IMR-90 (cell line): Measurements from ENCODE around the gene TRAPPC2L.

ENCODE experiments used
- CHD1 ChIP-seq: IDR thresholded peaks from 2 replicates; pipeline ENCODE4 v1.6.1; 2012; ENCODE audit warnings: low read depth, low read length, improper control_type of control experiment
- MAFK ChIP-seq: IDR thresholded peaks from 2 replicates; pipeline ENCODE4 v1.6.1; 2012; ENCODE audit warnings: low read depth, low read length, improper control_type of control experiment
- MXI1 ChIP-seq: IDR thresholded peaks from 2 replicates; pipeline ENCODE4 v1.6.1; 2012; ENCODE audit warnings: low read depth, mild to moderate bottlenecking, low read length, moderate library complexity, borderline replicate concordance
- NFE2L2 ChIP-seq: fragments of 150-350 bp; IDR thresholded peaks from 2 replicates; pipeline ENCODE4 v1.6.1; 2016; ENCODE audit warnings: low read depth, mild to moderate bottlenecking, low read length
- POLR2A ChIP-seq: IDR thresholded peaks from 2 replicates; pipeline ENCODE4 v1.6.1; 2012; ENCODE audit warnings: mild to moderate bottlenecking, low read depth, low read length
- RAD21 ChIP-seq: IDR thresholded peaks from 2 replicates; pipeline ENCODE4 v1.6.1; 2012; ENCODE audit warnings: low read length, improper control_type of control experiment
- TF ChIP-seq, protein P1 (sequence below): conservative IDR thresholded peaks from 2 replicates; pipeline ENCODE4 v1.5.1; 2012; ENCODE audit warnings: mild to moderate bottlenecking, low read depth, low read length, improper control_type of control experiment
- TF ChIP-seq, protein P2 (sequence below): fragments of 150-350 bp; IDR thresholded peaks from 2 replicates; pipeline ENCODE4 v1.6.1; 2016; ENCODE audit warnings: low read depth, mild to moderate bottlenecking, low read length, moderate library complexity, borderline replicate concordance
- TF ChIP-seq, protein P3 (sequence below): fragments of 150-350 bp; IDR thresholded peaks from 2 replicates; pipeline ENCODE4 v1.6.1; 2017; ENCODE audit warnings: mild to moderate bottlenecking, antibody characterized with exemption, low read length, low read depth

DNA sequence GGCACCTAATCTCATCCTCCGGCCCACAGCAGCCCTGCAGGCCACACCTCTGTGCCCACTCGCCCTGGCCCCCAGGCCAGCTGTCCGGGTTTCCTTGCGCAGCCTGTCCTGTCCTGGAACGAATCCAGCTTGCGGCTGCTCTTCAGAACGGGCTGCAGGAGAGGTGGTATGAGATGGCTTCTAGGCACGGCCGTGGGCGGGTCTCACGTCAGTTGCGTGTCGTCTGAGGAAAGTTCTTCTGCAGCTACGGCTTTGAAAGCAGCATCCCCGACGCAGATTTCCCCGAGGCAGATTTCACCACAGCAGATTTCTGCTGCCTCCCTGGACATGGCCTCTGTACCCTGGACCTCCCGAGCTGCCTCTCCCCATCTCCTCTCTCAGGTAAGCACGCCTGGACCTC lies 18.4 kb upstream of the TRAPPC2L start:
- no peak for TF ChIP-seq MAFK
- TF ChIP-seq POLR2A: no peak
- TF ChIP-seq, protein P1, sequence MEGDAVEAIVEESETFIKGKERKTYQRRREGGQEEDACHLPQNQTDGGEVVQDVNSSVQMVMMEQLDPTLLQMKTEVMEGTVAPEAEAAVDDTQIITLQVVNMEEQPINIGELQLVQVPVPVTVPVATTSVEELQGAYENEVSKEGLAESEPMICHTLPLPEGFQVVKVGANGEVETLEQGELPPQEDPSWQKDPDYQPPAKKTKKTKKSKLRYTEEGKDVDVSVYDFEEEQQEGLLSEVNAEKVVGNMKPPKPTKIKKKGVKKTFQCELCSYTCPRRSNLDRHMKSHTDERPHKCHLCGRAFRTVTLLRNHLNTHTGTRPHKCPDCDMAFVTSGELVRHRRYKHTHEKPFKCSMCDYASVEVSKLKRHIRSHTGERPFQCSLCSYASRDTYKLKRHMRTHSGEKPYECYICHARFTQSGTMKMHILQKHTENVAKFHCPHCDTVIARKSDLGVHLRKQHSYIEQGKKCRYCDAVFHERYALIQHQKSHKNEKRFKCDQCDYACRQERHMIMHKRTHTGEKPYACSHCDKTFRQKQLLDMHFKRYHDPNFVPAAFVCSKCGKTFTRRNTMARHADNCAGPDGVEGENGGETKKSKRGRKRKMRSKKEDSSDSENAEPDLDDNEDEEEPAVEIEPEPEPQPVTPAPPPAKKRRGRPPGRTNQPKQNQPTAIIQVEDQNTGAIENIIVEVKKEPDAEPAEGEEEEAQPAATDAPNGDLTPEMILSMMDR: no peak
- no peak for TF ChIP-seq RAD21
- TF ChIP-seq MXI1: no peak
- TF ChIP-seq, protein P2, sequence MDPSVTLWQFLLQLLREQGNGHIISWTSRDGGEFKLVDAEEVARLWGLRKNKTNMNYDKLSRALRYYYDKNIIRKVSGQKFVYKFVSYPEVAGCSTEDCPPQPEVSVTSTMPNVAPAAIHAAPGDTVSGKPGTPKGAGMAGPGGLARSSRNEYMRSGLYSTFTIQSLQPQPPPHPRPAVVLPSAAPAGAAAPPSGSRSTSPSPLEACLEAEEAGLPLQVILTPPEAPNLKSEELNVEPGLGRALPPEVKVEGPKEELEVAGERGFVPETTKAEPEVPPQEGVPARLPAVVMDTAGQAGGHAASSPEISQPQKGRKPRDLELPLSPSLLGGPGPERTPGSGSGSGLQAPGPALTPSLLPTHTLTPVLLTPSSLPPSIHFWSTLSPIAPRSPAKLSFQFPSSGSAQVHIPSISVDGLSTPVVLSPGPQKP: no peak
- TF ChIP-seq CHD1: no peak
- TF ChIP-seq NFE2L2: no peak
- TF ChIP-seq, protein P3, sequence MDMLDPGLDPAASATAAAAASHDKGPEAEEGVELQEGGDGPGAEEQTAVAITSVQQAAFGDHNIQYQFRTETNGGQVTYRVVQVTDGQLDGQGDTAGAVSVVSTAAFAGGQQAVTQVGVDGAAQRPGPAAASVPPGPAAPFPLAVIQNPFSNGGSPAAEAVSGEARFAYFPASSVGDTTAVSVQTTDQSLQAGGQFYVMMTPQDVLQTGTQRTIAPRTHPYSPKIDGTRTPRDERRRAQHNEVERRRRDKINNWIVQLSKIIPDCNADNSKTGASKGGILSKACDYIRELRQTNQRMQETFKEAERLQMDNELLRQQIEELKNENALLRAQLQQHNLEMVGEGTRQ: no peak
